CD14-positive monocyte (primary cell): ENCODE measurements around the gene ANXA11. TPM values are rescaled to one million over a fixed set of nuclear protein-coding genes. Genes with fewer than 3 reads are reported as not detected.

Experiments used
- DNase-seq, 3 donors: peaks; one replicate each; pipeline ENCODE4 v3.0.0-alpha.2; 2011 to 2022
- H2AFZ ChIP-seq: 2 replicates; pipeline ENCODE4 v1.6.0; 2012; ENCODE audit warnings: mild to moderate bottlenecking, low read depth, low read length, inconsistent platforms; ENCODE audit not compliant: insufficient read depth, poor library complexity, severe bottlenecking
- H3K27ac ChIP-seq, 2 donors: 1 replicate in 1 of 2; 2 replicates in 1 of 2; pipeline ENCODE4 v1.5.1; 2012 to 2013; ENCODE audit warnings: low read length in 2 of 2, control low read depth in 1 of 2, inconsistent platforms in 1 of 2, low read depth in 1 of 2, mild to moderate bottlenecking in 1 of 2
- H3K27me3 ChIP-seq, 2 donors: one replicate each; pipeline versions ENCODE4 v1.6.0 to v1.6.1; 2011 to 2013; ENCODE audit warnings: low read length in 2 of 2; ENCODE audit not compliant: control insufficient read depth in 2 of 2, insufficient read depth in 2 of 2
- H3K36me3 ChIP-seq, 2 donors: replicated peaks in 1 of 2; 1 replicate in 1 of 2; 2 replicates in 1 of 2; pipeline versions ENCODE4 v1.5.1 to v1.6.1; 2012 to 2013; ENCODE audit warnings: low read length in 2 of 2, control low read depth in 1 of 2, inconsistent platforms in 1 of 2, mild to moderate bottlenecking in 1 of 2; ENCODE audit not compliant: insufficient read depth in 2 of 2, control insufficient read depth in 1 of 2
- H3K4me1 ChIP-seq, 2 donors: 1 replicate in 1 of 2; 2 replicates in 1 of 2; pipeline versions ENCODE4 v1.5.1 to v1.6.1; 2012 to 2013; ENCODE audit warnings: low read length in 2 of 2, control low read depth in 1 of 2, inconsistent platforms in 1 of 2, mild to moderate bottlenecking in 1 of 2, moderate library complexity in 1 of 2; ENCODE audit not compliant: insufficient read depth in 2 of 2, control insufficient read depth in 1 of 2
- H3K4me2 ChIP-seq: replicated peaks from 2 replicates; pipeline ENCODE3; 2012; ENCODE audit warnings: low read length, moderate library complexity, mild to moderate bottlenecking; ENCODE audit not compliant: poor library complexity, severe bottlenecking; ENCODE audit errors: extremely low read depth
- H3K4me3 ChIP-seq, 3 experiments: fragments of 200-600 bp in 1 of 3; sonication (generic) in 1 of 3; replicated peaks in 1 of 3; 1 replicate in 2 of 3; 2 replicates in 1 of 3; pipeline ENCODE4 v1.5.1; 2011 to 2013; ENCODE audit warnings: low read length in 3 of 3, mild to moderate bottlenecking in 3 of 3, control low read depth in 2 of 3, low read depth in 2 of 3, inconsistent platforms in 1 of 3, moderate library complexity in 1 of 3
- H3K79me2 ChIP-seq: 2 replicates; pipeline ENCODE4 v1.6.0; 2012; ENCODE audit warnings: mild to moderate bottlenecking, control low read depth, inconsistent platforms, low read length, moderate library complexity; ENCODE audit not compliant: insufficient read depth
- H3K9ac ChIP-seq: 2 replicates; pipeline ENCODE4 v1.6.0; 2017; ENCODE audit warnings: low read length, mild to moderate bottlenecking; ENCODE audit not compliant: insufficient read depth, poor library complexity, severe bottlenecking
- H3K9me3 ChIP-seq, 2 donors: replicated peaks in 1 of 2; 1 replicate in 1 of 2; 2 replicates in 1 of 2; pipeline versions ENCODE4 v1.5.1 to v1.6.1; 2012 to 2013; ENCODE audit warnings: low read length in 2 of 2, control low read depth in 1 of 2; ENCODE audit not compliant: control insufficient read depth in 1 of 2, insufficient read depth in 1 of 2
- H4K20me1 ChIP-seq: 2 replicates; pipeline ENCODE4 v1.6.0; 2012; ENCODE audit warnings: mild to moderate bottlenecking, low read length, control low read depth, moderate library complexity; ENCODE audit not compliant: insufficient read depth
- H3K27ac Mint-ChIP-seq, 7 donors: one replicate each; pipeline ENCODE4 v1.8.0; 2020; ENCODE audit warnings: mild to moderate bottlenecking in 7 of 7, mixed read lengths in 7 of 7, moderate library complexity in 6 of 7, inconsistent platforms in 2 of 7
- H3K27me3 Mint-ChIP-seq, 3 donors: one replicate each; pipeline ENCODE4 v1.8.0; 2021 to 2022; ENCODE audit warnings: low read depth in 3 of 3, mild to moderate bottlenecking in 3 of 3, mixed read lengths in 3 of 3, moderate library complexity in 3 of 3, inconsistent platforms in 1 of 3
- H3K36me3 Mint-ChIP-seq, 2 donors: one replicate each; pipeline ENCODE4 v1.8.0; 2020; ENCODE audit warnings: mixed read lengths in 2 of 2, inconsistent platforms in 1 of 2, mild to moderate bottlenecking in 1 of 2
- H3K4me1 Mint-ChIP-seq: one replicate; pipeline ENCODE4 v1.8.0; 2020; ENCODE audit warnings: mild to moderate bottlenecking, mixed read lengths
- H3K4me3 Mint-ChIP-seq, 2 donors: one replicate each; pipeline ENCODE4 v1.8.0; 2020; ENCODE audit warnings: mild to moderate bottlenecking in 2 of 2, mixed read lengths in 2 of 2, moderate library complexity in 1 of 2
- H3K9me3 Mint-ChIP-seq, 7 donors: one replicate each; pipeline ENCODE4 v1.8.0; 2020 to 2022; ENCODE audit warnings: mixed read lengths in 7 of 7, mild to moderate bottlenecking in 6 of 7, moderate library complexity in 6 of 7, inconsistent platforms in 2 of 7
- CTCF ChIP-seq: fragments of 200-600 bp; IDR thresholded peaks from one replicate; pipeline ENCODE4 v1.8.0; 2022; ENCODE audit warnings: antibody characterized with exemption, mild to moderate bottlenecking
- WGBS: methylation state at CpG from one replicate; pipeline ENCODE4 v1.1.5; 2013; ENCODE audit warnings: missing lambda C conversion rate; ENCODE audit not compliant: insufficient coverage; 5-methylcytosine and 5-hydroxymethylcytosine counted together
- intact Hi-C, 2 donors: fragments of 100-400 bp; cut with micrococcal nuclease; formaldehyde crosslinking; loops; one replicate each; pipeline versions ENCODE4 v1.15.0 to v1.15.1; 2023
- polyA plus RNA-seq, 3 donors: library from polyadenylated mRNA; depleted of rRNA in 1 of 3; unstranded in 2 of 3; stranded (reverse) in 1 of 3; fragments of 300-500 nt in 2 of 3; fragments of >200 nt in 1 of 3; fragmentation: Illumina TruSeq in 2 of 3; gene quantifications; 1 replicate in 2 of 3; 2 replicates in 1 of 3; pipeline ENCODE4 v1.2.3, GENCODE V29; 2012 to 2021

The ANXA11 gene
- polyA plus RNA-seq, 3 donors, result 95.6 to 174 (median 134) TPM

GRCh38 chr10:80108576-80109239, 96.6 kb downstream of the ANXA11 start:
- peak overlapping the region in 1 of 2 donors; percentile 2 for H3K4me3 Mint-ChIP-seq

More at GRCh38 chr10:80108576-80109239, 96.6 kb downstream of the ANXA11 start:
- Mint-ChIP-seq H3K36me3 (no peaks in the 10 kb centered on the region), H3K27me3 (peaks cover 0 to under 1% (median 0%) of the 10 kb centered on the region in 3 donors), H3K27ac (peak overlapping the region in 1 of 7 donors; percentile 28), H3K4me1 (no peaks in the 10 kb centered on the region), H3K9me3 (peaks cover 22 to 36% (median 29%) of the 10 kb centered on the region in 7 donors)
- Histone ChIP-seq H3K4me3 (no peak overlapping the region), H3K79me2 (no peaks in the 10 kb centered on the region), H4K20me1 (no peaks in the 10 kb centered on the region), H3K9me3 (peaks cover 27% of the 10 kb centered on the region in 2 donors), H2AFZ (no peak overlapping the region), H3K36me3 (no peaks in the 10 kb centered on the region), H3K4me2 (no peak overlapping the region), H3K4me1 (no peaks in the 10 kb centered on the region), H3K9ac (no peak overlapping the region), H3K27ac (no peak overlapping the region), H3K27me3 (no peaks in the 10 kb centered on the region)
- DNase-seq, result no peak
- intact Hi-C loops, result no loop called here
- WGBS, result 81% methylated on average over 5 of the region's 8 CpGs
- TF ChIP-seq CTCF, result no peak
